Neural crest cell (in vitro differentiated cells): ENCODE data around the gene LSAMP. TPM values are rescaled to one million over a fixed set of nuclear protein-coding genes. Genes with fewer than 3 reads are reported as not detected.
A peak's percentile ranks its signal among the peaks of the same experiment; 100 is the strongest.

ENCODE experiments used
- DNase-seq: peaks from one replicate; pipeline ENCODE4 v3.0.0; 2021; ENCODE audit warnings: low read depth, mixed read lengths, low spot score
- H3K27ac Mint-ChIP-seq: one replicate; pipeline ENCODE4 v1.8.0; 2021; ENCODE audit warnings: mild to moderate bottlenecking, mixed read lengths; ENCODE audit not compliant: unreplicated experiment
- H3K27me3 Mint-ChIP-seq: 2 replicates; pipeline ENCODE4 v1.8.0; 2021; ENCODE audit warnings: low read depth, mild to moderate bottlenecking, mixed read lengths
- H3K36me3 Mint-ChIP-seq: 2 replicates; pipeline ENCODE4 v1.8.0; 2021; ENCODE audit warnings: low read depth, mild to moderate bottlenecking, mixed read lengths
- H3K4me1 Mint-ChIP-seq: 2 replicates; pipeline ENCODE4 v1.8.0; 2021; ENCODE audit warnings: mixed read lengths
- H3K4me3 Mint-ChIP-seq: one replicate; pipeline ENCODE4 v1.8.0; 2021; ENCODE audit warnings: mild to moderate bottlenecking, mixed read lengths
- H3K9me3 Mint-ChIP-seq: 2 replicates; pipeline ENCODE4 v1.8.0; 2021; ENCODE audit warnings: mixed read lengths
- total RNA-seq: library from RNA; stranded (reverse); gene quantifications from 2 replicates; pipeline ENCODE4 v1.2.1, GENCODE V29; 2021
- TF ChIP-seq, protein P1 (sequence below): fragments of 200-600 bp; sonication (generic); conservative IDR thresholded peaks from 2 replicates; pipeline ENCODE4 v1.5.0; 2021; ENCODE audit warnings: antibody characterized with exemption, mild to moderate bottlenecking

Gene LSAMP
- total RNA-seq, 1 donor from 2014 or later = 36.7 TPM

DNA sequence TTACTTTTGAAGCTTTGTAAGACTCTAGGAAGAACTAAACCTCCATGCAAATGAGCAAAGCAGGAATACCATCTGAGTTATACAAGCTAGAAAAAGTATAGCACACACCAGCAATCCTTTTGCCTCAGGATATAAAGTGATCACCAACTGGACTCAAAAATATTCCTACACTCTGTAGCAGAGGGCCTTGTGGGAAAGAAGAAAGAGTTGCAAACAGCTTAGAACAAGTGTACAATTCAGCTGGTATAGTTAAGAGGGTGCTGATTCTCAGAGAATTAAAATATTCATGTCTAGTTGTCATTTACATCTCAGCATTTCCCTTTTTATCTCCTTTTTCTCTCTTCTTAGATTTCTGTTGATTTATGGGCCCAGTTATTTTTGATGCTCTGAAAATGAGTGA is 573.6 kb downstream of the LSAMP start:
- Mint-ChIP-seq H3K27ac (no peak overlapping the region), H3K27me3 (no peaks in the 10 kb centered on the region), H3K9me3 (no peaks in the 10 kb centered on the region), H3K4me1 (peaks cover 18% of the 10 kb centered on the region), H3K36me3 (no peaks in the 10 kb centered on the region), H3K4me3 (no peak overlapping the region)
- TF ChIP-seq, protein P1, sequence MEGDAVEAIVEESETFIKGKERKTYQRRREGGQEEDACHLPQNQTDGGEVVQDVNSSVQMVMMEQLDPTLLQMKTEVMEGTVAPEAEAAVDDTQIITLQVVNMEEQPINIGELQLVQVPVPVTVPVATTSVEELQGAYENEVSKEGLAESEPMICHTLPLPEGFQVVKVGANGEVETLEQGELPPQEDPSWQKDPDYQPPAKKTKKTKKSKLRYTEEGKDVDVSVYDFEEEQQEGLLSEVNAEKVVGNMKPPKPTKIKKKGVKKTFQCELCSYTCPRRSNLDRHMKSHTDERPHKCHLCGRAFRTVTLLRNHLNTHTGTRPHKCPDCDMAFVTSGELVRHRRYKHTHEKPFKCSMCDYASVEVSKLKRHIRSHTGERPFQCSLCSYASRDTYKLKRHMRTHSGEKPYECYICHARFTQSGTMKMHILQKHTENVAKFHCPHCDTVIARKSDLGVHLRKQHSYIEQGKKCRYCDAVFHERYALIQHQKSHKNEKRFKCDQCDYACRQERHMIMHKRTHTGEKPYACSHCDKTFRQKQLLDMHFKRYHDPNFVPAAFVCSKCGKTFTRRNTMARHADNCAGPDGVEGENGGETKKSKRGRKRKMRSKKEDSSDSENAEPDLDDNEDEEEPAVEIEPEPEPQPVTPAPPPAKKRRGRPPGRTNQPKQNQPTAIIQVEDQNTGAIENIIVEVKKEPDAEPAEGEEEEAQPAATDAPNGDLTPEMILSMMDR = no peak
- no peak for DNase-seq

DNA sequence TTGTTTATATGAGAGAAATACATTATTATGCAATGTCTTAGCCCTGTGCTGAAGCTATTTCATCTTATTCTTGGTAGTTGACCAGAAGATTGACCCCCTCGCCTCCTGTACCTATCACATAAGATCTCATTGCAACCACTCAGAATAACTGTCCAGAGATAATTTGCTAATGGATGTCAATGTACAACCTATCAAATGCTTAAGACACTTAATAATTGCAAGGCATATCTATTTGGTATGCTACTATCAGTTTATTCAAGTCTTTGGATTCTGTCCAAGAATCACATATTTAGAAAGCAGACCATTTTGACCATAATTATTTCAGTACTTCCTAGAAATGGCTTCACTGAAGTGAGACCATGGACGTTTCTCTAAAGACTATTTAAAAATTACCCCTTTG is 580.4 kb downstream of the LSAMP start:
- DNase-seq = no peak
- H3K4me3 Mint-ChIP-seq = no peak overlapping the region
- H3K27me3 Mint-ChIP-seq = no peaks in the 10 kb centered on the region
- no peaks in the 10 kb centered on the region for H3K9me3 Mint-ChIP-seq
- TF ChIP-seq, protein P1 = no peak
- H3K36me3 Mint-ChIP-seq = no peaks in the 10 kb centered on the region
- H3K27ac Mint-ChIP-seq = no peak overlapping the region
- peaks cover 25% of the 10 kb centered on the region for H3K4me1 Mint-ChIP-seq

DNA sequence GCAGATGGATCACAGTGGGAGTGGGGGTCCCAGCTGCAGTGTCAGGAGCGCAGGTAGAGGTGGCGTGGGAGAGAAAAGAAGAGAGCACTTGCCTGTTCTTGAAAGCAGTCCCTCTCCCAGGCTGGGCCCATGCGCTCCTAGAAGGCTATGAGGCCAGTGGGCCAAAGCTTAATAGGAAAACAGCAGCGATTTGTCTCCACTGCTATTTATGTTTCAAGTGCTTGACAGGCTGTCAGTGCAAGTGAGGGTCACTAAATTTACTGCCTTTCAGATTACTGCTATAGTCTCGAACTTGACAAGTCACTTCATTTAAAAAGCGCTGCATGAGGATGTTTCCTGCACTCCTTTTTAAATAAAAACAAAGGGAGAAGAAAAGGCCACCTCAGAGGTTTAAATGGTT is 582.4 kb downstream of the LSAMP start:
- no peak overlapping the region for H3K27ac Mint-ChIP-seq
- TF ChIP-seq, protein P1 = no peak
- no peak for DNase-seq
- no peak overlapping the region for H3K4me3 Mint-ChIP-seq
- peaks cover 32% of the 10 kb centered on the region for H3K4me1 Mint-ChIP-seq
- H3K9me3 Mint-ChIP-seq = no peaks in the 10 kb centered on the region
- H3K36me3 Mint-ChIP-seq = no peaks in the 10 kb centered on the region
- no peaks in the 10 kb centered on the region for H3K27me3 Mint-ChIP-seq

DNA sequence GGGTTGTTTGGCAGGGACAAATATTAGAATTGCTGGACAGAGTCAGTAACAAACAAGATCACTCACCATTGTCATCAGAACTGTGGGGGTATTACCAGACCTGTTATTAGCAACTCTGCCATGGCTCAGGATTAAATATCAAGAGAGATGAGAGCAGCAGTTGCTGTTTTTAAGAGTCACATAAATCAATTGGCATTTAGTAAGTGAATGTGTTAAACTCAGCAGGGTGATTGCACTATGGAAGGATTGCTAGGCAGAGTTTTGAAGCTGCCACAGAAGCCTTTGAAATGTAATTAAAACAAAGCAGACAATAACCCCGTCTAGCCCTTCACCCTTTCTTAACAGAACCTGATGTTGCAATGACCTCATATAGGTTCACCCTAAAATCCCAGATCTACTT is 583.2 kb downstream of the LSAMP start:
- TF ChIP-seq, protein P1 = no peak
- H3K27me3 Mint-ChIP-seq = no peaks in the 10 kb centered on the region
- H3K36me3 Mint-ChIP-seq = no peaks in the 10 kb centered on the region
- H3K9me3 Mint-ChIP-seq = no peaks in the 10 kb centered on the region
- H3K4me1 Mint-ChIP-seq = peaks cover 29% of the 10 kb centered on the region
- DNase-seq = no peak
- H3K4me3 Mint-ChIP-seq = no peak overlapping the region
- no peak overlapping the region for H3K27ac Mint-ChIP-seq

DNA sequence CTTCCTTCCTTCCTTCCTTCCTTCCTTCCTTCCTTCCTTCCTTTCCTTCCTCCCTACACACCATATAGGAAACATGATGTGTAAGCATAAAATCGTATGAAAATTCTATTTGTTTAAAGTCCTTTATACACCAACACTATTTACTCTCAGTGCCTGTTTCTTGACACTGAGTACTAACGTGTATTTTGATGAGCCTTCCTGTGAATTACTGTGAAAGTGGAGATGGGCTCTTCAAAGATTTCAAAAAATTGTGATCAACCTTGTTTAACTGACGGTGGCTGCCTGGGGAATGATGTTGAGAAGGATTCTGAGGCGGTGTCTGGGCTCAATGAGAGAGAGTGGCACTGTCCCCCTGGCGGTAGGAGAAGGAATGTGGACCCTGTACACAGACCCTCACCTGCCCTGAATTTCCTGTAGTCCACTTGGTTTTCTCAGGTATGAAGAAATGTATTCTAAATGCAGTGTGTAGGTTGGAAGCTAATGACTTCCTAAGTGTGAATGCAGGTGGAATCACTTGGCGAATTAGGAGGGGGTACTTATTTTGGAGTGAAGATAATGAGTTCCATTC is 584.0 kb downstream of the LSAMP start:
- no peak for DNase-seq
- Mint-ChIP-seq H3K27ac (no peak overlapping the region), H3K4me1 (peaks cover 29% of the 10 kb centered on the region), H3K27me3 (no peaks in the 10 kb centered on the region), H3K4me3 (no peak overlapping the region), H3K36me3 (no peaks in the 10 kb centered on the region), H3K9me3 (no peaks in the 10 kb centered on the region)
- TF ChIP-seq, protein P1 = peak; percentile 52
